HG03108 (cell line): ENCODE measurements around the gene PPM1H.
"Not testable (repeated sequence)": the region's sequence is repeated elsewhere in the genome, so short reads cannot be mapped to it uniquely, and the experiment has no call there.

Experiments
- ATAC-seq: cut with Tn5 transposase; IDR thresholded peaks from one replicate; pipeline ENCODE4 v1.9.1; 2021; ENCODE audit warnings: moderate library complexity; ENCODE audit not compliant: unreplicated experiment

Gene PPM1H

GRCh38 chr12:62739266-62740015, 195.5 kb downstream of the PPM1H start:
- ATAC-seq = no peak

GRCh38 chr12:62738616-62739015, 196.3 kb downstream of the PPM1H start:
- no peak for ATAC-seq

GRCh38 chr12:62738105-62738504, 196.8 kb downstream of the PPM1H start:
- ATAC-seq = no peak

GRCh38 chr12:62737615-62738014, 197.3 kb downstream of the PPM1H start:
- no peak for ATAC-seq

GRCh38 chr12:62737188-62737587, 197.8 kb downstream of the PPM1H start:
- ATAC-seq = no peak

- no peak for ATAC-seq
Observed at GRCh38 chr12:62736596-62736995, 198.4 kb downstream of the PPM1H start.

- no peak for ATAC-seq
Observed at GRCh38 chr12:62732861-62733427, 202.0 kb downstream of the PPM1H start.

GRCh38 chr12:62731055-62731820, 203.7 kb downstream of the PPM1H start:
- no peak for ATAC-seq

GRCh38 chr12:62730649-62731048, 204.3 kb downstream of the PPM1H start:
- no peak for ATAC-seq

- ATAC-seq = not testable (repeated sequence)
Observed at GRCh38 chr12:62729579-62730544, 205.1 kb downstream of the PPM1H start.

- ATAC-seq = no peak
Observed at GRCh38 chr12:62728741-62729140, 206.2 kb downstream of the PPM1H start.

- ATAC-seq = no peak
Observed at GRCh38 chr12:62726471-62726980, 208.4 kb downstream of the PPM1H start.

GRCh38 chr12:62725781-62726180, 209.2 kb downstream of the PPM1H start:
- no peak for ATAC-seq

- ATAC-seq = no peak
Observed at GRCh38 chr12:62724947-62725451, 210.0 kb downstream of the PPM1H start.

GRCh38 chr12:62724285-62724684, 210.7 kb downstream of the PPM1H start:
- no peak for ATAC-seq

- no peak for ATAC-seq
Observed at GRCh38 chr12:62722971-62723680, 211.8 kb downstream of the PPM1H start.

- ATAC-seq = no peak
Observed at GRCh38 chr12:62720661-62721330, 214.2 kb downstream of the PPM1H start.

- ATAC-seq = no peak
Observed at GRCh38 chr12:62720025-62720424, 214.9 kb downstream of the PPM1H start.

- ATAC-seq = no peak
Observed at GRCh38 chr12:62718762-62719426, 216.1 kb downstream of the PPM1H start.
